NCI-H1105 (cell line): Measurements from ENCODE around the gene HIC1.

Source experiments
- DNase-seq: peaks from one replicate; lab custom pipeline; 2025; lab: John Stamatoyannopoulos, UW

HIC1 gene

DNA sequence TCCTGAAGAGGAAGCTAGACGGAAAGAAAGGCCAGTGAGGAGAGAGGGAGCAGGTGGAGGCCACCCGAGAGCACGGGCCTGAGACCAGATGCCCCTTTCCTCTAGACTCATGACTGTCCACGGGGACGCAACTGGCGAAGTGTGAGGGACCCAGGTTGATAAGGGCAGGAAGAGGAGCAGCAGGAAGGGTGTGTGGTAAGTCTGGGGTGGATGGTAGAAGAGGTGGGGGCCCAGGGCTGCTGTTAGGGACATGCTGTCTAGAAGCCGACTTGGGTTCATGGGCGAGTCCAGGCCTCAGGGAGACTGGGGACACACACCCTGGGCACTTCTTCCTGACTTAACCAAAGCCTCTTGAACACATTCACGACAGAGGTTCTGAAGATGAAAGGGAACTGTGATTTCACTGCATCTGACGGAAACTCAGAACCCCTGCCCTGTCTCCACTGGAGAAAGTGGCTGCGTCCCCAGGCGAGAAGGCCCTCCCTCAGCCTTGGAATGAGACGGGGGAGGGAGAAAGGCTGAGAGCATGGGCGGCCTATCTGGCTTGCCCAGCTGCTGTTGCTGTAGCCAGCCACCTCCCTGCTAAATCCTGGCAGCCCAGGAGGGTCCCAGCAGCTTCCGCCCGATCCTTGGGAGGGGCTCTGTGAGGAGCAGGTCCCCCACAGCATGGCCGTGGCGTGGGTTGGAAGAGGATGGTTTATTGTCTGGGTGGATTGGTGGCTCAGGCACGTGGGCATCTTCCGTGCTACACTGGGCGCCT, 6.0 kb downstream of the HIC1 start:
- no peak for DNase-seq

DNA sequence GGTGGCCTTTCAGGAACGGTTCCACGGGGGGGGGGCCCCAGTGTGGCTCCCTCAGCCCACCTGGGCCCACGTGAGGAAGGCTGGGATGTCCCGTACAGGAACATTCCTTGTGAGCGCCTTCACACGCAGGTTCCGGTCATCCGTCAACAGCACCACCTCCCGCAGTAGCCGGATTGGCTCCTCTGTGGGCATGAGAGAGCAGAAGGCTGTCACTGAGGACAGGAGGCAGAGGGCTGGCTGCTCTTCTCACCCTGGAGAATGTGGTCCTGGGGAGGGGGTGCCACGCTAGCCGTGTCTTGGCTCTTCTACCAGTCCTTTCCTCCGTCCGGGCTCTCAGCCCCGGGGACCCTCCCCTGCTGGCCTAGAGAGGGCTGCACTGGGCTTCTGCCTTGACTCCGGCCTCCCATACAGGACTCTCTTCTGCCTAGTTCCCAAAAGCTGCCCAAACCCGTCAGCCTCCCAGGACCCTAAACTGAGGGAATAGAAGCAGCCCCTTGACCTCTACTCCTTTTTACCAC, 6.6 kb downstream of the HIC1 start:
- DNase-seq, result no peak

DNA sequence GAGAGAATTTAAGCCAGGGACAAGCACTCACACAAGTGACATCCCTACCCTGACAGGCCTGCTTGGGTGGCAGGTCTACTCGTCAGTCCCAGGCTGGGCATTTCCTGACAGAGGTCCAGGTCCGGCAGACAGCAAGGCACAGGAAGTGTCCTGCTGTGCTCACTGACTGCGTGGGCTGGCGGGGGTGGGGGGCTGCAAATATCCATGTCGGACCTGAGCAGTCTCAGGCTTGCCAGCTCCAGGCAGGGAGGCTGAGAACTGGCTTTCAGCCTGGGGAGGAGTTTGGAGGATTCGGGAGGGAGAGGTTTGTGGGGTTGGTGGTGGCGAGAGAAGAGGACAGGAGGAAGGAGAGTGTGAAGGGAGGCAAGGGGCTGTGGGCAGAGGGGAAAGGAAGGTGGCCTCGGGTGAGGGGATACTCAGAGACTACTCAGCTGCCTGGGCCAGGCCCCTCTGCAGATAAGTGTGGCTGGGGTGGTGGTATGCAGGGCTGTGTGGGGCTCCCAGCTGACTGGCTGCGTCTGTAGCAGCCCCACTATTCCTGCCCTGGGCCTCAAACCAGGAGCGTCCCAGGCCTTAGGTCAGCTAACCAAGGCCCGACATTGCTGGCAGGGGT, 7.8 kb downstream of the HIC1 start:
- no peak for DNase-seq

DNA sequence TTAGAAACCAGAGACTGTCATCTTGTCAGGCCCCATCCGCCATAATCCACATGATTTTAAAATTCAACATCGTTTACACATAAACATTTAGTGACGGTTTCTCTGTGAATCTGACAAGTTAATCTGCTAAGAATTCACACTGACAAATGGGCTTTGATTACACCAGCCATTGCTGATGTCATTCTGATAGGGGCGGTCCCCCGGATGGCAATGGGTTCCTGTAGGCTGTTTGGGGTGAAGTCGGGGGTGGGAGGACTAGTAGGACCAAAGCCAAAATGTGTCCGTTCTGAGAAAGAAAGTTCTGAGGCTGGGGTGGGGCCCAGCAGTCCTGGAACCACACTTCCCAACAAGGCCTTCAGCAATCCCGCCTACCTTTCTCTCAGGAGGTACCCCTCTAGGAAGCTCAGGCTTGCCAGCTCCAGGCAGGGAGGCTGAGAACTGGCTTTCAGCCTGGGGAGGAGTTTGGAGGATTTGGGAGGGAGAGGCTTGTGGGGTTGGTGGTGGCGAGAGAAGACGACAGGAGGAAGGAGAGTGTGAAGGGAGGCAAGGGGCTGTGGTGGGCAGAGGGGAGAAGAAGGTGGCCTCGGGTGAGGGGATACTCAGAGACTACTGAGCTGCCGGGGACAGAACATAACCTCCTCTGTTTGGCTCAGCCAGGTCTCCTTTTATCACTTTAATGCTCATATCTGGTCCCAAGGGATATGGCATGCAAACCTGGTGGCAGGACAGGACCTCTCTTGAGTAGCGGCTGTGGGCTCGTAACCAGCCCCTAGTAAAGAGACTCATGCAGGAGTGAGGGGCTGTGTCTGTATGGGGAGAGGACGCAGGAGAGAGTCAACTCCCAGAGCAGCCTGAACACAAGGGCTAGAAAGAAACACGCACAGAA, 8.6 kb downstream of the HIC1 start:
- DNase-seq, result no peak

DNA sequence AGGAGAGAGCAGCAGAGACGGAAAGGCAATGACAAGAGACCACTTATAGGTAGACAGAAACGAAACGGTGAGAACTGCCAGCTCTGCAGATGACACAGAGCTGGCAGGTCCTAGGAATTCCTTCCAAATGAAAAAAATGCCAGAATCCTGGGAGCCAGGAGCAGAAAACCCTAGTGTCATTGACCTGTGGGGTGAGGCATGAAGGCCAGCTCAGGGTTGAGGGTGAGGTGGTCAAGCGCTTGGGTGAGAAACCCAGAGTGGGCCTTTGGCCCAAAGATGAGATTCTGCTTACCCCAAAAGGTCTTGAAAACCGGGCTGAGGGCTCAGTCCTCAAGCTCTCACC, 9.2 kb downstream of the HIC1 start:
- no peak for DNase-seq

DNA sequence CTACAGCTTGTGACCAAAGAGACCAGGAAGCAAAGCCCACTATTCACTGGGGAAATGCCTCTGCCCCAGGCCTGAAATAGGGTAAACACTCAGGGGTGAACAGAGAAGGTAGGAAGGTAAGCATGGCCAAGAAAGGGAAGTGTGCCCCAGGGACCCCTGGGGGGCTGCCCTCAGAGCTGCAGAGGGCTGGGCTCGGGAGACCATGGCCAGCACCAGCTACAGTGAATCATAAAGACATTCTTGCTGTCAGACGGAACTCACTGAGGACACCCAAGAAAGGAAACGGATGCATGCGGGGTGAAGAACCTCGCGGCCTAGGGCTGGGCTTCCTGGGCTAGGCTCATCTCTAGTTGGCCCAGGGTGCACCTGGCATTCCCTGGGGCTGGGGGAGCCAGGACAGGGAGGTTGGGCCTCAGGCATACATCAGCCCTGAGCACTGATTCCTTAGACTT, 9.6 kb downstream of the HIC1 start:
- no peak for DNase-seq

DNA sequence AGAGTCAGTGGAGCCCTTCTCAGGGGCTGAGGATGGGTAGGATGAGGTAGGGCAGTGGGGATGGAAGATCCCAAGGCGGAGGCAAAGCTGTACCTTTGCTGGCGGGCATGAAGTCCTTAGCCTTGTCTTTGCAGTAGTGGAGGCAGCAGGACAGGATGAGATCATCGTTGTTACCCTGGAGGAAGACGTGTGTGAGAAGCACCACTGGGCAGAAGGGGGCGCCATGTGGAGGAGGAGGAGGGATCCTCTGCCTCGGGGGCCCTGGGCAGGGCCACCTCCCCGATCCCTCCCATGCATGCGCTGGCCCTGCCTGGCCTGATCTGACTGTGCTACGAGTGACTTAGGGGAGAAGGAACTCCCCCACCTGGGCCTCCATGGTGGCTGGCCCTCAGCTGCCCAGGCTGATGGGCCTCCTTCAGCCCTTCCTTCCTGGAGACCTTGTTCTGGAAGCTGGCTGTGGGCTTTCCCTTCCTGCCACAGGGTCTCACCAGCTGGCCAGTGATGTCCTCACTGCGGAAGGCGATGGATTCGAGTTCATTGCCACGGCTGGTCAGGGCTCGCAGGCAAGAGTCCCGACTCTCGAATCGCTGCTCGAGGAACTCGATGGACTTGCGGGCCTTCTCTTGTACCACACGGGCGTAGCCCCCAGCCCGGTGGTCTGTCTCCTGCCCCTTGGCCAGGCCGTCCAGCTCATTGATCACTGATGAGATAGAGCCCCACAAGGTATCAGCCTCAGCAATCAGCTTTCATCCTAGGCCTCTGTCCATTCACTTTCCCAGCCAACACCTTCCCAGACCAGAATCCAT, 10.3 kb downstream of the HIC1 start:
- DNase-seq, result no peak

DNA sequence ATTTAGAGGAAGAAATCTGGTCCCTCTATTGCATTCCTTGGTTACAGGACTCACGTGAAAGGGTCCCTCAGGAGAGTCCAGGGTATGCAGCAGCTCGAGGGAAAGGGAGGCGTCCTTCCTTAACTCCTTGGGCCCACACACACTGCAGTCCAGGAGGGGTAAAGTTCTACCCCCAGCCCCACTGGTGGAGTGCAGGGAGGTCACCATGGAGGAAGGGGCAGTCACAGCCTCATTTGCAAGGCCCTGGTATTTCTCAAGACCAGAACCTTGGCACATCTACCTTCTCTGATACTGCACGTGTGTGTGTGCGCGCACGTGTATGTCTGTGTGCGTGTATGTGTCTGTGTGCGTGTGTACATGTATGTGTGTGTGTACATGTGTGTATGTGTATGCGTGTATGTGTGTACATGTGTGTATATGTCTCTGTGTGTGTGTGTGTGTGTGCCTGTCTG, 11.1 kb downstream of the HIC1 start:
- DNase-seq, result no peak

DNA sequence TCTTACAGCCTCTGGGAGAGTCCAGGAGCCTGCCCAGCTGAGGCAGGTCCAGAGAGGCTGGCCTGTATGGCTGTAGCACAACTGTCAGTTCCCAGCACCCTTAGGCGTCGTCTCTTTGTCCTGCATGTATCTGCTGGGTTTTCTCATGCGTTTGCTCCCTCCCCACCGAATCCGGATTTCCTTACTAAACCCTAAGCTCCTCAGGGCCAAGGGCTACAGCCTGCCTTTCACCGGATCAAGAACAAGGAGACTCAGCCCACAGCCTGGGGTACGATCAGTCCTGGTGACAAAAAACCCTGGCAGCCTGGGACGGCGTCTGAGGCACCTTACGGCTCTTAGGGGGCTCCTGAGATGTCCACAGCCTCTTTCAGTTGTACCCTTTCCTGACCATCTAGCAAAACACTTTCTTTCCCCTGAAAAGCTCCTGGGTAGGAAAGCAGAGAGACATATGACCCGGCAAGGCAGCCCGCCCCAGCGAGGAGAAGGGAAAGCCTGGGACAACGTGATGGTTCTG, 12.2 kb downstream of the HIC1 start:
- DNase-seq, result no peak

DNA sequence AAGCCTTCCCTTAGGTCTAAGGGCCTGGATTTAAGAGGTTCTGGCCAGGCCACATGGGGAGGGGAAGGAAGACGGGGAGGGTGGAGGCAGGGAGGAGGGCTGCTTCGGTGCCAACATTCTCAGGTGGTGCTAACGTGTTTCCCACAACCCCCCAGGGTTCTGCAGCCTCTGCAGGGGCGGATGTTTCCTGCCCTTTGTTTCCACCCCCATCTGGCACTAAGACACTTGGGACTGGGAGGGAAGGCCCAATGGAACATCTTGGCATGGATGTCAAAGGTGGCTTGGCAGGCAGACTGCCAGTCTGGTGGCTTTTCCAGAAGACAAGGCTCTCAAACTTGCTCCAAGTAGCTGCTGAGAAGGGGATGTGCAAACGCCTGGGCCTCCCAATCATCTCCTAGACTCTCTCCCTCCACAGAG, 12.7 kb downstream of the HIC1 start:
- DNase-seq, result no peak

DNA sequence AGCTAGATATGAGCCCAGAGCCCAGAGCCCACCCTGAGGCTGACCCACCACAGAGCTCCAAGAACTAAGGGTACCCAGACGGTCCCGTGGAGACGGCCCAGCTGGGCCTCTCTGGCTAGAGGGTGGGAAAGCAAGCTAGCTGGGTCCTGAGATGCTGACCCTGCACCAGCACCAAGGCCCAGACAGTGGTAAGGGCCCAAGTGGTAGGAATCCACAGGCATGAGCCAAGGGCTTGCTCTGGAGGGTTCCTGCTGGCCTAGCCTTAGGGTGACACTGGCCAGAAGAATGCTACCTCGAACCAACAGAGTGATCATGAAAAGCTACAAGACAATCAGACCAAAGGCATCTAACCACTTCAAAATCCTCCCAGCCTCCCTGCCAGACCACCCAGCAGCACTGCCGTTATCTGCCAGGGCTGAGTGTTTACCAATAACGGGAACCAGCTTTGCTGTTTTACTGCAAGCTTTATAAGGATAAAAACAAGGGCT, 13.2 kb downstream of the HIC1 start:
- DNase-seq, result no peak

DNA sequence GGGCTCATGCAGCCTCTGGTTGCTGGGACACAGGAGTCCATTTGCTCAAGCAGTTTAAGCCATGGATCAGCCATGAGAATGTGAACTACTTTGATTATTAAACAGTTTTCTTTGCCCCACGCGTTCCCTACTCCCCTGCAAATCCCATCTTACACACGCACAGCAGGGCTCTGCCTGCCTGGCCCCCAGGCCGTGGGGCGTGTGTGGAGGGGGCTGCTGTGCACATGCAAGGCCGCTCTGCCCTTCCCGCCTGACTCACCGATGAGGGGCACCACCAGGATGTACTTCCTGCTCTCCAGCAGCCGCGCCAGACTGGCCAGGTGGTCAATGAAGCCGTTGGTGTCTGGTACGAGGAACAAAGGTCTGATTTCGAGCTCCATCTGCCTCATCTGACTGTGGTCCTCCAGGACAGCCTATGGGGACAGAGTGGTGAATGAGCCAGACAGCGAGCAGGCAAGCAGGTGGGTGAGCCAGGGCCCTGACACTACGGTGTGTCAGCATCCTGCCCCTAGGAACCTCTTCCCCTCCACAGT, 13.7 kb downstream of the HIC1 start:
- no peak for DNase-seq

DNA sequence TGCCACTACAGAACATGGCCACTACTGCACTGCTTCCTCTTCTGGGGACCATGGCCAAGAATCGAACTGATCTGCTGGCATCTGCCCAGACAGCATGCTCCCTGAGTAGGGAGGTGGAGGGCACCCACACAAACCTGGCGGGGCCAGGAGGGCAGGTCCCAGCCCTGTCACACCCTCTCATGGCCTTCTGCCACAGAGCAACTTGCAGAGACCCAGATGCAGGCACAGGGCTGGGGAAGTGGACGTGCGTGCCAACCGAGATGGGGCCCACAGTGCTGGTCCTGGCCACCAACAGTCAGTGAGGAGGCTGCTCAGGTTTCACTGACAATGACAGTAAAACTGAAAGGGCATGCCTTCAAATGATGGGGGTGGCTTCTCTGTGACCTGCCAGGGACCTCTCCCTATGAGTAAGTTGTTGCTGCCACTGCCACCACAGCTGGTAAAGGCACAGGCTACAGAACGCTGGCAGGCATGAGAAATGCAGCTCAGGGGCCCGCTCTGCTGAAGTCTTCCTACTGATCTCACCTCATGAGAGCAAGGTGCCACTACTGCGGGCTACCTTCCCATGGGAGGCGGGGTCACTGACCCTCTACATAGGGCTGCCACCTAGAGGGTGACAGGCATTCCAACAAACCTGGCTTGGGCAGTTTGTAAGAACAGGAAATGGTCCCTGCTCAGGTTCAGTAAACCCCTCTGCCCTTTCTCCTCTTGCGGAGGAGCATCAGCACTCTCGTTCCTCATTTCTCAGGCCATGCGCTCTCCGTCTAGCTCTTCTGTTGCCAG, 15.5 kb downstream of the HIC1 start:
- no peak for DNase-seq

DNA sequence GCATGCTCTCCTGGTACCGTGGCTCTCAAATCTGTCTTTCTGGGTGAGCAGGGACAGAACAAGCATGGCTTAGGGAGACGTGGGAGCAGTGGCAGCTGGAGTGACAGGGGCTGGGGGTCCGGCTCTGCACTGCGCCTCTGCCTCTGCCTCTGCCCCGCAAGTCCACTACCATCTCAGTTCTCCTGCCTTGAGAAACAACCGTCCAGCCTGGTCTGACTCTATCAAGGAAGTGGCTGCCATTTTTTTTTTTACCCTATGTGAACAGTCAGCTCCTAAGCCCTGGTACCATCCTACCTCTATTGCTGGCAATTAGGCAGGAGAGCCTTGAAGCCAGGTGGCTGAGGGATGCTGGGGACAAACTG, 16.1 kb downstream of the HIC1 start:
- no peak for DNase-seq

DNA sequence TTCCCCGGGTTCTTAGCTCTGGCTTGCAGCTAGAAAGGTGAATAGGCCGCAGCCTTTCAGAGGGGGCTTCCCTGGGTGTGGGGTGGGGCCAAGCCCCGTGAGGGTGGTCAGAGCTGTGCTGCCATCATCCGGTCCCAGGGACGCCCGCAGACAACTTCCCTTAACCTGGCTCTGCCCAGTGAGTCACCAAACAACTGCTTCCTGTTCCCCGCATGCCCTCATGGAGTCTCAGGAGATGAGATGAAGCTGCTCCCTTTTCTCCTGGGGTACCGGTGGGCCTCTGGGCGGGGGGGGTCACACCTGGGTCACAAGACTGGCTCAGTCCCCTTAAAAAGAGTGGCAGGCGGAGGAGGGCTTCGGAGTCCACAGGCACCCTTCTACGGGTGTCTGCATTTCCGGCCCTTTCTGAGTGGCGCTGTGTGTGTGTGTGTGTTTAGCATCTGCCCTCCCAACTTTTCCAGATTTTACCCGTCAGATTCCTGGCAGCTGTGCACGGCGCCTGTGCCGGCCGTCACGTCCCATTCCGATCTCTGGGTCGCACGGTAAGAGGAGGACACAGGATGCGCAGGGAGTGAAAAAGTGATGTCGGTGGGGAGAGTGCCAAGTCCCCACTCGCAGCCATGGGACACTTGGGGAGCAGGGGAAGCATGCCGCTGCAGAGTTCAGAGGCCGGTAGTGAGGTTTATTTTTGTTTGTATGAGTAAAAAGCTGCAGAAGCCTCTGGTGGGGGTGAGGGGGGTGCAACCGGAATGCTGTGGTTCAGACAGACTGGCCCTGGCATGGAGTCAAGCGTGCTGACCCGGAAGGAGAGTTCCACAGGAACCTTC, 16.8 kb downstream of the HIC1 start:
- DNase-seq, result no peak

DNA sequence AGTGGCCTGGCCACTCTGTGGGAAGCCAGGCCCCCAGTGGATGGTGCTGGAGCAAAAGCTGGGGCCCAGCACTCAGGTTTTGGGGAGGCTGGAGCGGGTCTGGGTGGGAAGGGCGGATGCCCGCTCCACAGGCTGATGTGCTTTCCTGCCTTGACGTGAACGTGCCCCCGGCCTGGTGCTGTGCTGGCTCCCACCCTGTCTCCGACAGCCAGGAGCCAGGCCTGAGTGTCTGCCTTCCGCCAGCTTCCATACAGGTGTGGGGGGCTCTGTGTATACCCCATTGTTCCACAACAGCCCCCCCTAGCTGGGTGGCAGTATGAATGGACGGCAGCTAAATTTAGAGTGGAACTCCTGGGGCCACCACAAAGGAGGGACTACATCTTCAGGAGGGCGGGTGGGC, 20.0 kb downstream of the HIC1 start:
- DNase-seq, result no peak

DNA sequence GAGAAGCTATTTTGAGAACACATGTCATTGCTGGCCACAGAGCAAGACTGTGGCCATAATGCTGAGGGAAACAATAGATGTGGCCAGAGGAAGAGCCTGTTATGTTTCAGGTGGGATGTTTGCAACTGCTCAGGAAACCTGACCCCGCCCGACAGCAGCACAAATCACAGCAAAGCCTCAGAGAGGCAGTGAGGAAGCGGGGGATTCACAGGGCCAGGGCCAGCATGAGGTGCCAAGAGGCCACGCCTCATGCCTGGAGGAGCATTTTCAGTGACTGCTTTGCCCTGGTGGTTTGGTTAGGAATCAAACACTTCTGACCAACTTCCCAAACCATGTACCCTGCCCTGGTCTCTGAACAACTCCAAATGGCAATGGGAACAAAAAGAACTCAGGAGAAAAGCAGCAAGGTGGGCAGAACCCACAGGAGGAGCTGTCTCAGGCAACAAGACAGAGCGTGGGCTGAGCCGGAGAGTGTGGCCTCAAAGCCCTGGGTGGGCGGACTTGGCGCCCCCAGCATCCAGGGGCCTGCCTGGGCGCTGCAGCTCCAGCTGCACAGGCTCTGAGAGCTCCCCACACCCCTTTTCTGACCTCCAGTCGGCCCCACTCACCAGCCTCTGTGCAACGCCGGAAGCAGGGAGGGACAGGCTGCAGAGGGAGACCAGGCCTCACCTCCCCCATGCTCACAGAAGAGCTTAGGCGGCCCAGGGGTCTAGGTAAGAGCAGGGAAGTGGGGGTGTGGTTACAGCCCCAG, 20.6 kb downstream of the HIC1 start:
- no peak for DNase-seq

DNA sequence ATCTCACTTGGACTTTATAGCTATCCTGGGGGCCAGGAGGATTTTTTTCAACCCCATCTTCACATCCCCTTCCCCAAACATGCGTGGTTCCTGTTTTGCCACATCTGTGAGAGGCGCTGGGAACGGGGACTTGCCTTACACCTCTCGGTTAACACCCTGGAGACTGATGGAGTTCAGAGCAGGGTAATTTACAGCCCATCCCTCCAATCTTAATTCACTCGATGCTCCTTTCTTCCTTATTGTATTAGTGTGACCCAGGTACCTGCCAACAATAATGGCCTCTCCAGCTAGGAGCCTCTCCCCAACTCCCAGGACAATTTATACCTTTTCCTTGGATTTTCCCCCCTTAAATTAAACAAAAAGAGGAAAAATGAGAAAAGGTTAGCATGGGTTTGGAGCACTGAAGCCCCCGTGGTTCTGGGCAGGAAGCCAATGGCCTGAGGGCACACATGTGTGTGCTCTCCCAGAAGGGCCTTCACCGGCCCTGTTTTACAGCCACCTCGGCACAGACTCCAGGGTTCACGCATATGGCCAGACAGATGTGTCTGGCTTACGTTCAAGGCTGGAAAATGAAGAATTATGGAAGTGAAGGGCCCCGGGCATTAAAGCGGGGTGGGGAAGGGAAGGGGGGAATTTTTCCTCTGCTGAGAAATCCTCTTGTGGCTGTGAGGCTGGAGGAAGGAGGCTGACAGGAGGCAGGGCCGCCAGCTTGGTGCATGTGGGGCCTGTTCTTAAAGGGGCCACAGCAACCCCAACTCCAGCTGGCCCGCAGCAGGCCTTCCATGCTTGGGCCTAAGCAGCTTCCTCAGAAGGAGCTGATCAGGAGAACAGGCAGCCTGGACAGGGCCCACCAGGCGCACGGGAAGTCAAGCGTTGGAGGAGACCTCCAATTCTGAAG, 21.4 kb downstream of the HIC1 start:
- DNase-seq, result no peak
